ENCODE results near the gene SERP2.

SERP2 gene

GRCh38 chr13:44359983-44360375, 13.6 kb upstream of the SERP2 start:
- no peak for DNase-seq

- no peak for DNase-seq
These were observed 11.1 kb upstream of the SERP2 start for GRCh38 chr13:44362394-44363040.

GRCh38 chr13:44363631-44364344, 9.8 kb upstream of the SERP2 start:
- DNase-seq: no peak

GRCh38 chr13:44364345-44365000, 9.2 kb upstream of the SERP2 start:
- DNase-seq: no peak

GRCh38 chr13:44365008-44365407, 8.6 kb upstream of the SERP2 start:
- DNase-seq: no peak

GRCh38 chr13:44365899-44366298, 7.7 kb upstream of the SERP2 start:
- DNase-seq: no peak

GRCh38 chr13:44368062-44368591, 5.5 kb upstream of the SERP2 start:
- DNase-seq: no peak

GRCh38 chr13:44368599-44369368, 4.8 kb upstream of the SERP2 start:
- peak; percentile 35 for DNase-seq

GRCh38 chr13:44371421-44371820, 2.2 kb upstream of the SERP2 start:
- DNase-seq: no peak

- DNase-seq: no peak
These were observed 400 bp upstream of the SERP2 start for GRCh38 chr13:44373247-44373600.

GRCh38 chr13:44374348-44374712, 706 bp downstream of the SERP2 start:
- no peak for DNase-seq

GRCh38 chr13:44378277-44378676, 4.7 kb downstream of the SERP2 start:
- no peak for DNase-seq

GRCh38 chr13:44379885-44380284, 6.3 kb downstream of the SERP2 start:
- DNase-seq: no peak

- DNase-seq: no peak
These were observed 7.0 kb downstream of the SERP2 start for GRCh38 chr13:44380404-44381165.

- DNase-seq: no peak
These were observed 9.1 kb downstream of the SERP2 start for GRCh38 chr13:44382635-44383145.

GRCh38 chr13:44383945-44384344, 10.3 kb downstream of the SERP2 start:
- no peak for DNase-seq

- no peak for DNase-seq
These were observed 11.2 kb downstream of the SERP2 start for GRCh38 chr13:44384778-44385177.

GRCh38 chr13:44385401-44385800, 11.8 kb downstream of the SERP2 start:
- no peak for DNase-seq

- no peak for DNase-seq
These were observed 12.2 kb downstream of the SERP2 start for GRCh38 chr13:44385847-44386246.

GRCh38 chr13:44386913-44387556, 13.4 kb downstream of the SERP2 start:
- DNase-seq: no peak

- DNase-seq: no peak
These were observed 14.9 kb downstream of the SERP2 start for GRCh38 chr13:44388427-44389059.

All from NCI-H2029 treated with DMSO at 0.1 percent for 48 hours (cell line).